Naive thymus-derived CD4-positive, alpha-beta T cell (primary cell): ENCODE results near the gene DPP6. TPM values are rescaled to one million over a fixed set of nuclear protein-coding genes. Genes with fewer than 3 reads are reported as not detected.

ENCODE experiments used
- ATAC-seq: fragments of 150-1000 bp; cut with Tn5 transposase; 2 replicates; pipeline ENCODE4 v1.10.0; 2021; ENCODE audit warnings: mild to moderate bottlenecking, moderate library complexity
- CTCF ChIA-PET: fragments of 350-600 bp; sonication (Branson Sonifier 250); formaldehyde crosslinking; loops from one replicate; lab custom pipeline; 2021; ENCODE audit warnings: antibody characterized with exemption; lab: Charles Lee
- POLR2A ChIA-PET: fragments of 350-600 bp; sonication (Branson Sonifier 250); formaldehyde crosslinking; loops from one replicate; lab custom pipeline; 2021; ENCODE audit warnings: antibody characterized with exemption, inconsistent platforms; lab: Charles Lee
- DNase-seq, 9 donors: peaks; one replicate each; pipeline versions ENCODE4 v3.0.0 to v3.0.0-alpha.2; 2020 to 2022; ENCODE audit warnings: mixed read lengths in 1 of 9
- H3K27ac ChIP-seq: one replicate; pipeline ENCODE4 v1.7.0; 2013; ENCODE audit warnings: mild to moderate bottlenecking, low read depth, low read length, moderate library complexity
- H3K27me3 ChIP-seq, 2 donors: one replicate each; pipeline ENCODE4 v1.7.0; 2013; ENCODE audit warnings: low read length in 2 of 2, mild to moderate bottlenecking in 2 of 2, moderate library complexity in 2 of 2; ENCODE audit not compliant: control insufficient read depth in 2 of 2, insufficient read depth in 2 of 2
- H3K36me3 ChIP-seq, 3 experiments: 1 replicate in 2 of 3; 2 replicates in 1 of 3; pipeline ENCODE4 v1.7.0; 2013; ENCODE audit warnings: low read length in 3 of 3, mild to moderate bottlenecking in 3 of 3, moderate library complexity in 1 of 3; ENCODE audit not compliant: insufficient read depth in 3 of 3, control insufficient read depth in 2 of 3
- H3K4me1 ChIP-seq, 2 donors: one replicate each; pipeline ENCODE4 v1.7.0; 2013; ENCODE audit warnings: low read length in 2 of 2, mild to moderate bottlenecking in 2 of 2, moderate library complexity in 1 of 2; ENCODE audit not compliant: control insufficient read depth in 2 of 2, insufficient read depth in 2 of 2
- H3K4me3 ChIP-seq: 2 replicates; pipeline ENCODE4 v1.7.0; 2013; ENCODE audit warnings: mild to moderate bottlenecking, low read length
- H3K9me3 ChIP-seq, 3 experiments: 1 replicate in 2 of 3; 2 replicates in 1 of 3; pipeline ENCODE4 v1.7.0; 2013; ENCODE audit warnings: low read length in 3 of 3; ENCODE audit not compliant: control insufficient read depth in 2 of 3
- H3K27ac Mint-ChIP-seq, 9 donors: one replicate each; pipeline ENCODE4 v1.8.0; 2020 to 2022; ENCODE audit warnings: mixed read lengths in 9 of 9, mild to moderate bottlenecking in 8 of 9, moderate library complexity in 5 of 9, inconsistent platforms in 2 of 9
- H3K27me3 Mint-ChIP-seq, 5 donors: one replicate each; pipeline ENCODE4 v1.8.0; 2021 to 2022; ENCODE audit warnings: mixed read lengths in 5 of 5, mild to moderate bottlenecking in 1 of 5
- H3K36me3 Mint-ChIP-seq, 5 donors: one replicate each; pipeline ENCODE4 v1.8.0; 2020 to 2022; ENCODE audit warnings: mixed read lengths in 5 of 5, mild to moderate bottlenecking in 3 of 5, inconsistent platforms in 1 of 5
- H3K4me1 Mint-ChIP-seq, 7 donors: one replicate each; pipeline ENCODE4 v1.8.0; 2020 to 2022; ENCODE audit warnings: mixed read lengths in 7 of 7, mild to moderate bottlenecking in 3 of 7, inconsistent platforms in 1 of 7
- H3K4me3 Mint-ChIP-seq, 10 donors: one replicate each; pipeline ENCODE4 v1.8.0; 2020 to 2022; ENCODE audit warnings: mild to moderate bottlenecking in 10 of 10, mixed read lengths in 10 of 10, moderate library complexity in 6 of 10, inconsistent platforms in 2 of 10
- H3K9me3 Mint-ChIP-seq, 11 donors: one replicate each; pipeline ENCODE4 v1.8.0; 2020 to 2022; ENCODE audit warnings: mixed read lengths in 11 of 11, mild to moderate bottlenecking in 4 of 11, inconsistent platforms in 1 of 11, moderate library complexity in 1 of 11
- intact Hi-C, 2 donors: fragments of 100-400 bp; cut with micrococcal nuclease; formaldehyde crosslinking; loops; one replicate each; pipeline ENCODE4 v1.15.1; 2023
- polyA plus RNA-seq, 2 donors: library from polyadenylated mRNA; unstranded; fragments of 300-500 nt; fragmentation: Illumina TruSeq; gene quantifications; one replicate each; pipeline ENCODE4 v1.2.3, GENCODE V29; 2021
- total RNA-seq, 6 experiments: library from RNA in 5 of 6; stranded (reverse) in 5 of 6; gene quantifications; 1 replicate in 5 of 6; 2 replicates in 1 of 6; pipeline ENCODE4 v1.2.3 and lab custom pipeline; 2021 to 2026

The DPP6 gene
- total and polyA plus RNA-seq, 7 experiments from 2014 or later = not detected

GRCh38 chr7:154474903-154475520 is 422.8 kb downstream of the DPP6 start:
- no peaks in the 10 kb centered on the region for H3K9me3 ChIP-seq
- H3K36me3 Mint-ChIP-seq = no peaks in the 10 kb centered on the region
- CTCF ChIA-PET = no interaction called here
- peaks cover 0 to 15% (median 4%) of the 10 kb centered on the region in 11 donors for H3K9me3 Mint-ChIP-seq
- no peaks in the 10 kb centered on the region for H3K27me3 ChIP-seq
- H3K4me1 Mint-ChIP-seq = no peaks in the 10 kb centered on the region
- no peak overlapping the region for H3K4me3 Mint-ChIP-seq
- H3K4me3 ChIP-seq = no peak overlapping the region
- H3K36me3 ChIP-seq = no peaks in the 10 kb centered on the region
- intact Hi-C loops = no loop called here
- H3K27me3 Mint-ChIP-seq = no peaks in the 10 kb centered on the region
- POLR2A ChIA-PET = no interaction called here
- no peak overlapping the region for H3K27ac Mint-ChIP-seq
- H3K4me1 ChIP-seq = no peaks in the 10 kb centered on the region
- no peak for DNase-seq
- ATAC-seq = no peak
- H3K27ac ChIP-seq = no peak overlapping the region

- no peaks in the 10 kb centered on the region for H3K27me3 ChIP-seq
- DNase-seq (no peak), ATAC-seq (no peak)
- Mint-ChIP-seq H3K9me3 (peaks cover 0 to 14% (median 4%) of the 10 kb centered on the region in 11 donors), H3K27ac (no peak overlapping the region), H3K27me3 (no peaks in the 10 kb centered on the region), H3K4me3 (no peak overlapping the region), H3K36me3 (no peaks in the 10 kb centered on the region), H3K4me1 (no peaks in the 10 kb centered on the region)
- ChIA-PET POLR2A (no interaction called here), CTCF (no interaction called here)
- no peak overlapping the region for H3K4me3 ChIP-seq
- H3K9me3 ChIP-seq = no peaks in the 10 kb centered on the region
- H3K4me1 ChIP-seq = no peaks in the 10 kb centered on the region
- no peaks in the 10 kb centered on the region for H3K36me3 ChIP-seq
- intact Hi-C loops = no loop called here
- no peak overlapping the region for H3K27ac ChIP-seq
These were observed 423.7 kb downstream of the DPP6 start for GRCh38 chr7:154475864-154476263.

GRCh38 chr7:154480817-154481216 is 428.6 kb downstream of the DPP6 start:
- no peaks in the 10 kb centered on the region for H3K9me3 ChIP-seq
- no peak for DNase-seq
- Mint-ChIP-seq H3K36me3 (no peaks in the 10 kb centered on the region), H3K27me3 (no peaks in the 10 kb centered on the region), H3K4me1 (no peaks in the 10 kb centered on the region), H3K4me3 (no peak overlapping the region), H3K9me3 (peaks cover 0 to 10% (median 3%) of the 10 kb centered on the region in 11 donors), H3K27ac (no peak overlapping the region)
- H3K36me3 ChIP-seq = no peaks in the 10 kb centered on the region
- intact Hi-C loops = no loop called here
- ChIA-PET CTCF (no interaction called here), POLR2A (no interaction called here)
- no peak for ATAC-seq
- no peaks in the 10 kb centered on the region for H3K4me1 ChIP-seq
- no peak overlapping the region for H3K27ac ChIP-seq
- no peak overlapping the region for H3K4me3 ChIP-seq
- no peaks in the 10 kb centered on the region for H3K27me3 ChIP-seq

GRCh38 chr7:154482863-154483262 is 430.7 kb downstream of the DPP6 start:
- Histone ChIP-seq H3K4me3 (no peak overlapping the region), H3K36me3 (no peaks in the 10 kb centered on the region), H3K4me1 (no peaks in the 10 kb centered on the region), H3K27me3 (no peaks in the 10 kb centered on the region), H3K27ac (no peak overlapping the region), H3K9me3 (no peaks in the 10 kb centered on the region)
- no peaks in the 10 kb centered on the region for H3K36me3 Mint-ChIP-seq
- no peaks in the 10 kb centered on the region for H3K4me1 Mint-ChIP-seq
- H3K27me3 Mint-ChIP-seq = no peaks in the 10 kb centered on the region
- intact Hi-C loops = no loop called here
- ChIA-PET POLR2A (interaction anchor here (0.7 kb wide), 1 partner anchor 10 kb away, joined by 3 read pairs; no protein-coding TSS in a partner anchor), CTCF (no interaction called here)
- H3K27ac Mint-ChIP-seq = no peak overlapping the region
- DNase-seq (no peak), ATAC-seq (no peak)
- peaks cover 0 to 10% (median 4%) of the 10 kb centered on the region in 11 donors for H3K9me3 Mint-ChIP-seq
- no peak overlapping the region for H3K4me3 Mint-ChIP-seq

DNA sequence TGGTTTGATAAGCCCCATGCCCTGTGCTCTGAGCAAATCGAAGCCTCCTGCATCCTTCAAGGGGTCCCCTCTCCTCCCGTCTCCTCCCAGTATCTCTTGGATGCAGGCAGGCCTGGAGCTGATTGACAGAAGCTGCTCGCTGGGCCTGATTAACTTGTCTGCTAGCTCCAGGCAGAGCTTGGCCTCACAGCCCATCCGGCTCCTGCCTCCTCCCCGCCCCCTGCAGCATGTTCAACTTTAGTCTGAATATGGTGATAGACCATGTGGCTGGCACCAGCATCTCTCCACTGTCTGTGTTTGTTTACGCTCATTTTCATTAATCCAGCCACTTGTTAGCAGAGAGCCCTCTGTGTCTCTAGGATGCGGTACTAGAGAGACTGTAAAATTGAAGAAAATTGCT is 432.2 kb downstream of the DPP6 start:
- Mint-ChIP-seq H3K4me1 (no peaks in the 10 kb centered on the region), H3K27ac (no peak overlapping the region), H3K27me3 (no peaks in the 10 kb centered on the region), H3K9me3 (peaks cover 0 to 10% (median 6%) of the 10 kb centered on the region in 11 donors), H3K36me3 (no peaks in the 10 kb centered on the region), H3K4me3 (no peak overlapping the region)
- no peak for ATAC-seq
- no peak for DNase-seq
- ChIA-PET POLR2A (no interaction called here), CTCF (no interaction called here)
- Histone ChIP-seq H3K4me3 (no peak overlapping the region), H3K4me1 (no peaks in the 10 kb centered on the region), H3K9me3 (no peaks in the 10 kb centered on the region), H3K27ac (no peak overlapping the region), H3K36me3 (no peaks in the 10 kb centered on the region), H3K27me3 (no peaks in the 10 kb centered on the region)
- intact Hi-C loops = no loop called here

GRCh38 chr7:154484943-154485342 is 432.7 kb downstream of the DPP6 start:
- no peaks in the 10 kb centered on the region for H3K4me1 Mint-ChIP-seq
- no peak overlapping the region for H3K4me3 Mint-ChIP-seq
- ChIA-PET CTCF (no interaction called here), POLR2A (interaction anchor here (0.6 kb wide), 1 partner anchor 19 kb away, joined by 3 read pairs; no protein-coding TSS in a partner anchor)
- Histone ChIP-seq H3K36me3 (no peaks in the 10 kb centered on the region), H3K4me3 (no peak overlapping the region), H3K4me1 (no peaks in the 10 kb centered on the region), H3K27ac (no peak overlapping the region), H3K27me3 (no peaks in the 10 kb centered on the region), H3K9me3 (no peaks in the 10 kb centered on the region)
- H3K27me3 Mint-ChIP-seq = no peaks in the 10 kb centered on the region
- DNase-seq (no peak), ATAC-seq (no peak)
- H3K9me3 Mint-ChIP-seq = peaks cover 0 to 10% (median 6%) of the 10 kb centered on the region in 11 donors
- H3K36me3 Mint-ChIP-seq = no peaks in the 10 kb centered on the region
- H3K27ac Mint-ChIP-seq = no peak overlapping the region
- intact Hi-C loops = no loop called here

- Mint-ChIP-seq H3K4me1 (no peaks in the 10 kb centered on the region), H3K27me3 (no peaks in the 10 kb centered on the region), H3K27ac (no peak overlapping the region), H3K4me3 (no peak overlapping the region), H3K36me3 (no peaks in the 10 kb centered on the region), H3K9me3 (peaks cover 0 to 12% (median 4%) of the 10 kb centered on the region in 11 donors)
- no peaks in the 10 kb centered on the region for H3K9me3 ChIP-seq
- ATAC-seq (no peak), DNase-seq (no peak)
- intact Hi-C loops = no loop called here
- POLR2A ChIA-PET = no interaction called here
- no peaks in the 10 kb centered on the region for H3K36me3 ChIP-seq
- CTCF ChIA-PET = no interaction called here
- no peak overlapping the region for H3K4me3 ChIP-seq
- H3K4me1 ChIP-seq = no peaks in the 10 kb centered on the region
- no peaks in the 10 kb centered on the region for H3K27me3 ChIP-seq
- H3K27ac ChIP-seq = no peak overlapping the region
These were observed 437.7 kb downstream of the DPP6 start for GRCh38 chr7:154489897-154490296.
